SK-N-MC (cell line): ENCODE data around the gene ALKBH6.

Experiments used
- FOXP2 ChIP-seq: optimal IDR thresholded peaks from 2 replicates; pipeline ENCODE3; 2011; ENCODE audit warnings: mild to moderate bottlenecking, moderate library complexity; ENCODE audit not compliant: insufficient read depth; ENCODE audit errors: extremely low read length, control extremely low read depth
- POLR2AphosphoS5 ChIP-seq: IDR thresholded peaks from 2 replicates; pipeline ENCODE4 v1.6.1; 2012; ENCODE audit warnings: mild to moderate bottlenecking, low read depth, low read length, borderline replicate concordance

GRCh38 chr19:35986111-35986510, 27.9 kb downstream of the ALKBH6 start:
- TF ChIP-seq POLR2AphosphoS5 (no peak), FOXP2 (no peak)
